Upper lobe of left lung (tissue), 4 donors: Measurements from ENCODE around the gene AKAP6.

Experiments
- POLR2A ChIP-seq, 4 donors: fragments of 450-650 bp; IDR thresholded peaks; one replicate each; pipeline ENCODE4 v1.5.1; 2016 to 2017; ENCODE audit warnings: antibody characterized with exemption in 4 of 4, mild to moderate bottlenecking in 2 of 4
- POLR2AphosphoS5 ChIP-seq, 2 donors: sonication (generic); formaldehyde crosslinking; IDR thresholded peaks; one replicate each; pipeline ENCODE4 v1.5.1; 2017; ENCODE audit warnings: antibody characterized with exemption in 2 of 2
- TF ChIP-seq, protein P1 (sequence below), 6 experiments: fragments of 450-650 bp in 4 of 6; fragments of 200-600 bp in 2 of 6; sonication (generic) in 2 of 6; IDR thresholded peaks; one replicate each; pipeline ENCODE4 v1.5.1; 2016 to 2019; ENCODE audit warnings: antibody characterized with exemption in 6 of 6

DNA sequence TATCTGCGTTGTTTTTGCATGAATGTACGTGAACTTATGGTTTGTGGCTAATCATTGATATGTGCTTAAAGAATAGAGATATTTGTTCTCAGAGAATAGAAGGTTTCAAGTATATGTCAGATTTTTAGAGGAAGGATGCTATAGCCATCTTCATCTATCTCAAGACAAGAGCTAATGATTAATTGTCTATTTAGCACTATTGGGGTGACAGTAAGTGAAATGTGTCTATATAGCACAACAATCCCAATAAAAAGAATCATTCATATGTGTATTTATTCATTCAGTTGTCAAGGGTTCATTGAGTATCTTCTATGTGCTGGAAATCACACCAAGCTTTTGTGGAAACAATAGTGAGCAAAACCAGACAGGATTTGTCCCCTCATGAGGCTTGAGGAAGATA, 310.1 kb downstream of the AKAP6 start:
- TF ChIP-seq POLR2AphosphoS5 (IDR thresholded peaks at IDR 0.05) (no peak), POLR2A (IDR thresholded peaks at IDR 0.05) (no peak)
- TF ChIP-seq, protein P1, sequence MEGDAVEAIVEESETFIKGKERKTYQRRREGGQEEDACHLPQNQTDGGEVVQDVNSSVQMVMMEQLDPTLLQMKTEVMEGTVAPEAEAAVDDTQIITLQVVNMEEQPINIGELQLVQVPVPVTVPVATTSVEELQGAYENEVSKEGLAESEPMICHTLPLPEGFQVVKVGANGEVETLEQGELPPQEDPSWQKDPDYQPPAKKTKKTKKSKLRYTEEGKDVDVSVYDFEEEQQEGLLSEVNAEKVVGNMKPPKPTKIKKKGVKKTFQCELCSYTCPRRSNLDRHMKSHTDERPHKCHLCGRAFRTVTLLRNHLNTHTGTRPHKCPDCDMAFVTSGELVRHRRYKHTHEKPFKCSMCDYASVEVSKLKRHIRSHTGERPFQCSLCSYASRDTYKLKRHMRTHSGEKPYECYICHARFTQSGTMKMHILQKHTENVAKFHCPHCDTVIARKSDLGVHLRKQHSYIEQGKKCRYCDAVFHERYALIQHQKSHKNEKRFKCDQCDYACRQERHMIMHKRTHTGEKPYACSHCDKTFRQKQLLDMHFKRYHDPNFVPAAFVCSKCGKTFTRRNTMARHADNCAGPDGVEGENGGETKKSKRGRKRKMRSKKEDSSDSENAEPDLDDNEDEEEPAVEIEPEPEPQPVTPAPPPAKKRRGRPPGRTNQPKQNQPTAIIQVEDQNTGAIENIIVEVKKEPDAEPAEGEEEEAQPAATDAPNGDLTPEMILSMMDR (IDR thresholded peaks at IDR 0.05): no peak
